Pancreas (tissue), 10 donors: ENCODE data around the gene CLTCL1. TPM values are rescaled to one million over a fixed set of nuclear protein-coding genes. Genes with fewer than 3 reads are reported as not detected.

Experiments
- ATAC-seq, 4 donors: fragments of 200-7000 bp; cut with Tn5 transposase; one replicate each; pipeline versions ENCODE4 v1.8.0 to v1.9.1; 2020; ENCODE audit warnings: mild to moderate bottlenecking in 4 of 4, moderate library complexity in 4 of 4
- DNase-seq, 6 donors: peaks; one replicate each; pipeline ENCODE4 v3.0.0-alpha.2; 2020
- FAIRE-seq: peaks from 2 replicates; lab custom pipeline; 2012; peaks lifted over from hg19 to GRCh38; lab: Jason Lieb, UNC
- H3K27ac ChIP-seq, 4 donors: fragments of 200-600 bp; sonication (generic); 1 replicate in 3 of 4; 2 replicates in 1 of 4; pipeline versions ENCODE4 v1.5.0 to v1.8.0; 2020
- H3K27me3 ChIP-seq, 4 donors: fragments of 200-600 bp; one replicate each; pipeline ENCODE4 v1.8.0; 2021
- H3K36me3 ChIP-seq, 3 donors: fragments of 200-600 bp; sonication (generic) in 1 of 3; one replicate each; pipeline versions ENCODE4 v1.5.0 to v1.8.0; 2020 to 2021
- H3K4me1 ChIP-seq, 3 donors: fragments of 200-600 bp; one replicate each; pipeline ENCODE4 v1.8.0; 2021
- H3K4me3 ChIP-seq, 4 donors: fragments of 200-600 bp; sonication (generic) in 2 of 4; one replicate each; pipeline versions ENCODE4 v1.5.0 to v1.8.0; 2020 to 2021
- H3K9me3 ChIP-seq, 4 donors: fragments of 200-600 bp; one replicate each; pipeline ENCODE4 v1.8.0; 2021
- WGBS, 2 donors: extraction: QIAGEN DNeasy Blood & Tissue Kit; methylation state at CpG; one replicate each; pipeline ENCODE4 v1.1.7; 2013; 5-methylcytosine and 5-hydroxymethylcytosine counted together
- intact Hi-C, 3 donors: fragments of 100-400 bp; cut with DNase I; formaldehyde crosslinking; loops; one replicate each; pipeline versions ENCODE4 v1.11.1 to v1.14.2; 2022
- polyA plus RNA-seq, 2 donors: library from polyadenylated mRNA; stranded (reverse); fragments of 200-250 nt; gene quantifications; one replicate each; pipeline ENCODE4 v1.2.3, GENCODE V29; 2013
- total RNA-seq, 6 donors: library from RNA; stranded (reverse); fragmentation: NEBNext Ultra II Directional in 4 of 6; extraction: Animal tissue kit (Norgen Biotek cat#: 25700) in 4 of 6; gene quantifications; one replicate each; pipeline versions ENCODE4 v1.2.1 to v1.2.4, GENCODE V29; 2021 to 2023
- TF ChIP-seq, protein P1 (sequence below), 4 donors: fragments of 200-600 bp; sonication (generic) in 3 of 4; IDR thresholded peaks; one replicate each; pipeline versions ENCODE4 v1.5.0 to v1.8.0; 2021; ENCODE audit warnings: antibody characterized with exemption in 4 of 4
- donor health status: healthy with polysubstance abuse.
- donor health status: DM: no; HTN: no; CAD: no; lungs with moderate emphysema.
- donor health status: DM: no; HTN: no; CAD: no.
- donor health status: control.
- donor health status: control.
- donor health status: Bipolar disorder and iron deficiency.
- donor health status: DM: yes; HTN: yes; CAD: no.
- donor health status: DM: no; HTN: no; CAD: no.
- donor health status: DM: no; HTN: no; CAD: no.
- donor health status: DM: yes; HTN: yes; CAD: no.

The CLTCL1 gene
- total and polyA plus RNA-seq, 8 donors = 1.7 to 6.4 (median 2.2) TPM

- intact Hi-C loops = no loop called here
- H3K27me3 ChIP-seq = no peaks in the 10 kb centered on the region
- no peaks in the 10 kb centered on the region for H3K9me3 ChIP-seq
- 93 to 95% methylated on average over 9 of the region's 9 CpGs for WGBS, 2 donors
- ATAC-seq (no peak), FAIRE-seq (no peak), DNase-seq (peak in 3 of 6 donors; percentile 26 to 77 (median 47))
- no peak overlapping the region for H3K27ac ChIP-seq
- H3K36me3 ChIP-seq = no peaks in the 10 kb centered on the region
- no peak overlapping the region for H3K4me3 ChIP-seq
- TF ChIP-seq, protein P1, sequence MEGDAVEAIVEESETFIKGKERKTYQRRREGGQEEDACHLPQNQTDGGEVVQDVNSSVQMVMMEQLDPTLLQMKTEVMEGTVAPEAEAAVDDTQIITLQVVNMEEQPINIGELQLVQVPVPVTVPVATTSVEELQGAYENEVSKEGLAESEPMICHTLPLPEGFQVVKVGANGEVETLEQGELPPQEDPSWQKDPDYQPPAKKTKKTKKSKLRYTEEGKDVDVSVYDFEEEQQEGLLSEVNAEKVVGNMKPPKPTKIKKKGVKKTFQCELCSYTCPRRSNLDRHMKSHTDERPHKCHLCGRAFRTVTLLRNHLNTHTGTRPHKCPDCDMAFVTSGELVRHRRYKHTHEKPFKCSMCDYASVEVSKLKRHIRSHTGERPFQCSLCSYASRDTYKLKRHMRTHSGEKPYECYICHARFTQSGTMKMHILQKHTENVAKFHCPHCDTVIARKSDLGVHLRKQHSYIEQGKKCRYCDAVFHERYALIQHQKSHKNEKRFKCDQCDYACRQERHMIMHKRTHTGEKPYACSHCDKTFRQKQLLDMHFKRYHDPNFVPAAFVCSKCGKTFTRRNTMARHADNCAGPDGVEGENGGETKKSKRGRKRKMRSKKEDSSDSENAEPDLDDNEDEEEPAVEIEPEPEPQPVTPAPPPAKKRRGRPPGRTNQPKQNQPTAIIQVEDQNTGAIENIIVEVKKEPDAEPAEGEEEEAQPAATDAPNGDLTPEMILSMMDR (IDR thresholded peaks at IDR 0.05) = no peak
- peaks cover 0 to 7% (median 6%) of the 10 kb centered on the region in 3 donors for H3K4me1 ChIP-seq
Measured at GRCh38 chr22:19180234-19180633, 111.3 kb downstream of the CLTCL1 start.

DNA sequence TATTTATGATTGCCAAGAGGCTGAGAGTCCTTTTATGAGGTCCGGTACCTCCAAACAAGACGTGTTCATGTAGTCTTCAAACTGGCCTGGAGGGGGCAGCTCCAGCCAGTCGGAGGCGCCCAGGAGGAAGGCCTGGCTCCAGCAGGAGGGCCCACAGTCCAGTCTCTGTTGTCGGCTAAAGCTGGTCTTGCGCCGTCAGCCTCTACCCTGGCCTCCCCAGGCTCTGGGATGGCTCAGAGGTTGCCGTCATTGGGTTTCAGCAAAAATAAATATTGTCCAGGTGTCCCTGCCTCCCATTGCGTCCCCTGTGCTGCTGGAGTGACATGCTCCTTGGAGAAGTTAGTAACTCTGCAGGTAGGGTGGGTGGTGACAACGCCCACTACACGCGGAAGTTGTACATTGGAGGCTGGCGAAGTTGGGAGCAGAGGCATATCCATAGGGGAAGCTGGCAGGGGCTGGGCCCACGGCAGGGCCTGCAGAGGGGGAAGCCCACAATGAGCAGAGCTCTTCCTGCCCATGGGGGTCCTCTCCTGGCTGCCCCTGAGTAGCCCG is 111.9 kb downstream of the CLTCL1 start:
- Histone ChIP-seq H3K4me3 (peak overlapping the region in 3 of 4 donors; percentile 79 to 92 (median 91)), H3K36me3 (no peaks in the 10 kb centered on the region), H3K9me3 (no peaks in the 10 kb centered on the region), H3K27ac (peak overlapping the region; percentile 79 to 95 (median 83)), H3K27me3 (no peaks in the 10 kb centered on the region), H3K4me1 (peaks cover 5 to 10% (median 9%) of the 10 kb centered on the region in 3 donors)
- peak; percentile 75 to 91 (median 80) for DNase-seq
- ATAC-seq = peak; percentile 77 to 89 (median 82)
- intact Hi-C loops = no loop called here
- 33% methylated on average over 15 of the region's 15 CpGs for WGBS, 2 donors
- TF ChIP-seq, protein P1 (IDR thresholded peaks at IDR 0.05) = peak; percentile 30 to 55 (median 46)
- FAIRE-seq = no peak

DNA sequence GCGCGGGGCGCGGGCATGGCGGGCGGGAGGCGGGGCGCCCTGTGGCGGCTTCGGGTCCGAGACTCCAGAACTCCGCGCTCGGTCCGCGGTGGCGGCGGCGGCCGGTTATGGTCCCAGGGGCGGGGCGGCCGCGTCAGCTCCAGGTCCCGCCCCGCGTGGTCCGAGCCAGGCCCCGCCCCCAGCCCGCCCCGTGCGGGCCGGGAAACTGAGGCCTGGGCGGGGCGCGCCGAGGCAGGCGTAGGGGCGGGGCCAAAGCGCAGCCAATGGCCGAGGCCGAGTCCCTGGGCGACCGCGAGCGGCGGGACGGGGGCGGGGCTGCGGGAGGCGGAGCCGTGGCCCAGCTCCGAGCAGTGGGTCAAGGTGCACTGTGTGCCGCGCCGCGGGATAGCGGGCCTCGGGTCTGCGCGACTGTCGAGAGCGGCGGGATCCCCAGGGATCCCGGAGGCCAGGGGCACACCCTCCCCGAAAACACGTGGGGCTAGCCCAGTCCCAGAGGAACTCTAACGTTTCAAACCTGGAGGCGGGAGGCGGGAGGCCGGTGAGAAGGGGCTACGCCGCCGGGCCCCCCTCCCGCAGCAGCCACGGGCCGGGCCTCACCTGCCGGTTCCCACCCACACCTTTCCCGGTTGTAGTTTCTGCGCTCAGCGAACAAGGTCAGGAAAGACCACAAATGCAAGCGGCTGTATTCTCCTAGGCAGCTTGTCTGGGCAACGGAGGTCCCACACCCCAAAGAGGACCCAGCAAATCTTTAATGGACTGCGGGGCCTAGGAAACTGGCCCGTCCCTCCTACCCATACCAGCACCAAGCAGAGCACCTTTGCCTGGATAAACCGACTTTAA is 112.6 kb downstream of the CLTCL1 start, which contains the start of gene SLC25A1:
Gene SLC25A1, minus strand, starts transcription at position 80 of the 840 bp plus-strand sequence. Its CDS starts 63 bp downstream, at position 17.
- H3K27me3 ChIP-seq = no peaks in the 10 kb centered on the region
- H3K36me3 ChIP-seq = no peaks in the 10 kb centered on the region
- intact Hi-C loops = no loop called here
- no peak for FAIRE-seq
- peak; percentile 89 to 95 (median 90) for ATAC-seq
- DNase-seq = peak; percentile 91 to 98 (median 96)
- TF ChIP-seq, protein P1 (IDR thresholded peaks at IDR 0.05) = no peak
- peaks cover 5 to 13% (median 11%) of the 10 kb centered on the region in 3 donors for H3K4me1 ChIP-seq
- peak within 1 kb of the TSS; percentile 79 to 95 (median 83) for H3K27ac ChIP-seq
- no peaks in the 10 kb centered on the region for H3K9me3 ChIP-seq
- 1% methylated on average over 42 to 86 of the region's 86 CpGs for WGBS, 2 donors
- H3K4me3 ChIP-seq = peak within 1 kb of the TSS; percentile 79 to 92 (median 90)

DNA sequence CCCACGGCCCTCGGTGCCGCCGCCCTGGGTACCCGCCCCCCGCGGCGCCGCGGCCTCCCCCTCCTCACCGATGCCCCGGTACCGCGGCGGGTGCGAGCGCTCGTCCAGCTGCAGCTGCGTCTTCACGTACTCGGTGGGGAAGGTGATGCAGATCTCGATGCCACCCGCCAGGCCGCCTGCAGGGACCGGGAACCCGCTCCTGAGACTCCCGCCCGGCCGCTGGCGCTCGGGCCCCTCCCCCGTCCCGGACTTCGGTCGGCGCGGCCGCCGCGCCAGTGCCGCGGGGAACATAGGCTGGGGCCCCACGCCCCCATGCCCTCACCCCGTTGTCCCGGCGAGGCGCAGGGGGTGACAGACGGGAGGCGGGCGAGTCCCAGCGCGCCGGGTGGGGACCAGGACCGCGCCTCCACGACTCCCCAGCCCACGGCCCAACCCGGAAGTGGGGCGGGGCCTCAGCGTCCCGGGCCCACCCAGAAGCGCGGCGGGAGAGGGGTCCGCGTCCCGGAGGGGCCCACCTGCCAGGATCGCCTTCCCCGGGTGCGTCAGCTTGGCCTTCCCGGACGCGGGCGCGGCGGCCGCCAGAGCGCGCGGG is 113.4 kb downstream of the CLTCL1 start:
- no peaks in the 10 kb centered on the region for H3K36me3 ChIP-seq
- FAIRE-seq (no peak), DNase-seq (peak; percentile 48 to 89 (median 67)), ATAC-seq (peak; percentile 5 to 35 (median 11))
- no peaks in the 10 kb centered on the region for H3K27me3 ChIP-seq
- intact Hi-C loops = no loop called here
- peak overlapping the region; percentile 79 to 92 (median 90) for H3K4me3 ChIP-seq
- H3K9me3 ChIP-seq = no peaks in the 10 kb centered on the region
- WGBS, 2 donors = 0 to 1% methylated on average over 58 to 80 of the region's 80 CpGs
- peaks cover 5 to 14% (median 14%) of the 10 kb centered on the region in 3 donors for H3K4me1 ChIP-seq
- TF ChIP-seq, protein P1 (IDR thresholded peaks at IDR 0.05) = no peak
- peak overlapping the region; percentile 79 to 95 (median 83) for H3K27ac ChIP-seq
